HG03565 (cell line): ENCODE measurements around the gene SLC4A7.
"Not testable (repeated sequence)": the region's sequence is repeated elsewhere in the genome, so short reads cannot be mapped to it uniquely, and the experiment has no call there.

Source experiments
- ATAC-seq: cut with Tn5 transposase; IDR thresholded peaks from one replicate; pipeline ENCODE4 v1.9.1; 2021; ENCODE audit warnings: mild to moderate bottlenecking, moderate library complexity; ENCODE audit not compliant: unreplicated experiment

The SLC4A7 gene

DNA sequence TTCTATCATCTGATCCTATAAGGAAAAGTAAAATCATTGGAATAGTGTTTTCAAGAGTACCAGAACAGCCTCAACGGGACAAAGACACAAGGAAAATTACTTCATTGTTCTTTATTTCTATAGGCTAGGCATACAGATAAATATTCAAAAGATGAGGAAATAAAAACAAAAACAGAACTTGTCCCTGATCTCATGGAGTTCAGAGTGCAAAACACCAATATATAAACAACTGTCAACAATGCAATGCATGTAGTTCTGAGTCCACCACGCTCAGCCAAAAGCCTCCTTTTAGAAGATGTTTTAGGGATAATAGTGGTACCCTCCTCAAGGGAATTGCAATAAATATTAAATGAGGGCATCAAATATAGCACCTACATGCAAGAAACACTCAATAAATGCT lies 4.6 kb upstream of the SLC4A7 start:
- ATAC-seq = no peak

DNA sequence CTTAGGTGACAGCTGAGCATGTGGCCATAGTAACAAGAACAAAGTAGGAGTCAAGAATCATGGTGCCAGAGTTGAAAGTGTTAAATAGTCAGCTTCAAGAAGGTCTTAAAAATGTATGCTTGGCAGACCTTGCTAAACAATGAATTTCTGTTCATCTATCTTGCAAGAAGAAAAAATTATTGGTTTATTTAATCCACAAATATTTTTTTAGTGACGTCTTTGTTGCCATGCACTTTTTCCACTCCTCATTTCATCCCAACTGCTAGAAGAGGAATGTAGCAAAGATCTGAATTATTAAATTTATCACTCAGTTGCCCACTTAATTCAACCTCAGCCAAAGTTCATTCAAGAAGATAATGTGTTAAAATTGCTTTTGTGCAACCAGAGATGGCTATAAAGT lies 3.2 kb upstream of the SLC4A7 start:
- ATAC-seq = no peak

DNA sequence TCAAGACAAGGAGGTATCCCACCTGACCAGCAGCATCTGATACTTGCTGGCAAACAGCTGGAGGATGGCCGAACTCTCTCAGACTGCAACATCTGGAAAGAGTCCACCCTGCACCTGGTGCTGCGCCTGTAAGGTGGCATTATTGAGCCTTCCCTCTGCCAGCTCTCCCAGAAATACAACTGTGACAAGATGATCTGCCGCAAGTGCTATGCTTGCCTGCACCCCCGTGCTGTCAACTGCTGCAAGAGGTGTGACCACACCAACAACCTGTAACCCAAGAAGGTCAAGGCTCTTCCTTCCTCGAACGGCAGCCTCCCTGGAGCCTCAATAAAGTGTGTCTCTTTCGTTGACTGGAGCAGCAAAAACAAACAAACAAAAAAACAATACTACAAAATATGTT lies 2.2 kb upstream of the SLC4A7 start:
- no peak for ATAC-seq

GRCh38 chr3:27485866-27486265 lies 1.7 kb upstream of the SLC4A7 start:
- ATAC-seq = no peak

- peak; percentile 15 for ATAC-seq
Measured at GRCh38 chr3:27483117-27484014, 818 bp downstream of the SLC4A7 start.

DNA sequence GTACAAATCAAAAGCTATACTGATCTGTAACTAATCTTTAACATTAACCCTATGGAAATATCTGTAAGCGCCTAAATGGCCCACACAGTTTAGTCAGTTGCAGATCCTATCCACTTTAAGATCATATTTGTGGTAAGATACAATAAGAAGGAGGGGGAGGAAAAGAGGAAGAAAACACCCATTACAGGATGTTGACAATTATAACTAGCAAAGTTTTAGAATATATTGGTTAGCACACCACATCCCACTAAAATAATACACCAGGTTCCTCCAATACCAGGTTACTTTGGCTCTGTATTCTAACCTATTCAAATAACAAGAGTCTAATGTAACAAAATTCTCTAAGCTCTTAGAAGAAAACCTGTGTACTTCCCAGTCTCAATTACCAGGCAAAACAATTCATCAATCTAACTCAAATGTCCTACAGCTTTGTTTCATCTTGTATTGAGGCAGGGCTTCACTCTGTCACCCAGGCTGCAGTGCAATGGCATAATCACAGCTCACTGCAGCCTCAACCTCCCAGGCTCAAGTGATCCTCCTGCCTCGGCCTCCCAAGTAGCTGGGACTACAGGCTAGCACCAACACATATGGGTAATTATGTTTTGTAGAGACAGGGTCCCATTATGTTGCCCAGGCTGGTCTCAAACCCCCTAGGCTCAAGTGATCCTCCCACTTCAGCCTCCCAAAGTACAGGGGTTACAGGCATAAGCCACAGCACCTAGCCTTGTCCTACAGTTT lies 4.2 kb downstream of the SLC4A7 start:
- no peak for ATAC-seq

DNA sequence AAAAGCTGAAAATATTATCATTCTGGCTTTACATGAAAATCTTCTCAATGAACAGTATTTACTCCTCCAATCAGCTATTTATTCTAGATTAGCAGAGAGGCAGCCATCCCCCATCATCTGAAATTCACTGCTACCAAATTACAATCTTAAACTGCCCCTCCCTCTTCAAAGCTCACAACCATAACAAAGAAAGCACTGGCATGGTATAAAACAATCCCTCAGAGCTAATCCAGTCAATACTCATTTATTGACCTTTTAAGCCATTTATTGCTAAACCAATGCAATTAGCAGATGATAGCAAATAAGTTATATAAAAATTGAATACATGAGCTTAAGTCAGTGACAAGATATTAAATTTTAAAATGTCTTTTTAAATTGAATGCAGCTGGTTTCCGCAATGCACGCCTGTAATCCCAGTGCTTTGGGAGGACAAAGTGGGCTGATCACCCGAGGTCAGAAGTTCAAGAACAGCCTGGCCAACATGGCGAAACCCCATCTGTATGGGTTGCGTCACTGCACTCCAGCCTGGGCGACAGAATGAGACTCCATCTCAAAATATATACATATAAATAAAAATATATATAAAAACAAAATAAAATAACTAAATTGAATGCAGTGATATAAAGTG lies 12.1 kb downstream of the SLC4A7 start:
- ATAC-seq = no peak

DNA sequence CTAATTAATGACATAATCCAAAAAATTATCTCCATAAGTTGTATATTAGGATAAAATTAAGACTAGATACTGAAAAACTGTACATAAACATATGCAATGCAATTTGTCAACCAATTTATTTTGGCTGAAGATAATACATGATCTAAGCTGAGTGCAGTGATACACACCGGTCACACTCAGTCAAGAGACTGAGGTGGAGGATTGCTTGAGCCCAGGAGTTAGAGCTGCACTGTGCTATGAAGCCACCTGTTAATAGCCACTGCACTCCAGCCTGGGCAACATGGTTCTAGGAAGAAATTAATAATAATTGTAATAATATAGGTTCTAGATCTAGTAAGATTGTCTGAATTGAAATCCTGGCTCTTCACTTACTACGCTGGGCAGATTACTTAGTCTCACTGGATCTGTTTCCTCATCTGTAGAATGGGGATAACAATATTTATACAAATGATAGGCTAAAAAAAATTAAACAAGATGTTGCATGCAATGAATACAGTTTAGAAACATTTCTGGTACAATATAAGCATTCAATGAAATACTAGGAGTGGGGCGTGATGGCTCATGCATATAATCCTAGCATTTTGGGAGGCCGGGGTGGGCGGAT lies 15.8 kb downstream of the SLC4A7 start:
- no peak for ATAC-seq

- peak; percentile 95 for ATAC-seq
Measured at GRCh38 chr3:27467545-27467944, 16.6 kb downstream of the SLC4A7 start.

- ATAC-seq = no peak
Measured at GRCh38 chr3:27464646-27465045, 19.5 kb downstream of the SLC4A7 start.

- ATAC-seq = no peak
Measured at GRCh38 chr3:27462228-27462627, 22.0 kb downstream of the SLC4A7 start.

DNA sequence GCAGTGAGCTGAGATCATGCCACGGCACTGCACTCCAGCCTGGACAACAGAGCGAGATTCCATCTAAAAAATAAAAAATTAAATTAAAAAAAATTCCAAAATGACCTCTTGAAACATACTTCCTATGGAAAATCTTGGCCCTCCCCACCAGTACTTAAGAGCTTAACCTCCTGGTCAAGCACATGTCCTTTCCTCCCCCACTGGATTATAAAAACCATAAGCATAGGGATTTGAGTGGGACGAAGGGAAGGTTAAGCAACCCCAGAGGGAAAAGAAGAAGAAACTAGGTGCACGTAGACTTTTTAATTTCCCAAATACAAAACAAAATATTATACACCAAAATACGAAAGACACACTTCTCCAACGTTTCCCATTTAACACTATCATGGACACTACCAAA lies 25.3 kb downstream of the SLC4A7 start:
- no peak for ATAC-seq

DNA sequence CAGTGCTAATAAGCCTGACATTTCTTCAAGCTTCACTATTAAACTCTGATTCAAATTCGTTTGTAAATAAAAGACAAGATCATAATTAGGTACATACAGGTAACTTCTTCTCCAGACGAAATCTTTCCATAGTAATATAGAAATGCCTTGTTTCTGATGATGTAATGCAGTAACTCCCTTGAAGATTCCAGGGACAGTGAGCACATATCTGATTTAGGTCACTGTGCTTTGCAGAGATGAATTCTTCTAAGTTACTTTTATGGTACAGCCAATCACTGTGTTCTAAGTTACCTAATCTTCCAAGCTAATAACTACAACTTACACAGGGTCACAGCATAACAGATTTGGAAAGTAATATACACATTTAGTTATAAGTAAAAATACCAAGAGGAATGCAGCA lies 27.6 kb downstream of the SLC4A7 start:
- no peak for ATAC-seq

DNA sequence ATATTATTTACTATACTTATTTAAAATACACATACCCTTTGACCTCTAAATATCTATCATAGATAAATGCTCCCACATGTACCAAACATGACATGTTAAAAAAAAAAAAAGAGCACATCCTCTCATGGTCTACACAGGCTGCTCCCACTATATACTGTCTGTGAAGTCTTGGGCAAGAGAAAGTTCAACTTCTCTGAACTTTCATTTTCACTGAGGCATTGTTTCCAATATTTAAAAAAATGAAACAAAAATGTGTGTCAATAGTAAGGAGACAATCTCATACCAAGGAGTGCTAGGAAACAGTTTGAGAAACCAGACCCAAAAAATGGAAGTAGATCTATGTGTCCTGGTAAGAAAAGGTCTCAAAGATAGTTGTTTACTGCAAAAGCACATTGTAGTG lies 29.3 kb downstream of the SLC4A7 start:
- ATAC-seq = peak; percentile 57

DNA sequence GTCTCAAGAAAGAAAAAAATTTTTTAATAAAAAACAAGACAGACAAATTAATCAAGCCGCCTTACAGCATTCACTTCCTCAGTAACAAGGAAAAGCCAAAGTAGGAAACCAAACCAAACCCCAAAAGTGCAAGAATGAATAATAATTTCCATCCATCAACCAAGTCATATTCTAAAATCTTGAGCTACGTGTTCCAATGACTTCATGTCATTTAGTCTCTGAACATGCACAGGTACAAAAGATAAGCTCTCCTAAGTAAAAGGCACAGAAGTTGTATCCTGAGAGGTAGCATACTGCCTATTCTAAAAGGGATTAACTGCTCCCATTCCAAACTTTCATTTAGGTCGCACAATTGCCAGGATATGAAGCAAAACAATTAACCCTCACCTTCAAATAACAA lies 29.7 kb downstream of the SLC4A7 start:
- ATAC-seq = no peak

DNA sequence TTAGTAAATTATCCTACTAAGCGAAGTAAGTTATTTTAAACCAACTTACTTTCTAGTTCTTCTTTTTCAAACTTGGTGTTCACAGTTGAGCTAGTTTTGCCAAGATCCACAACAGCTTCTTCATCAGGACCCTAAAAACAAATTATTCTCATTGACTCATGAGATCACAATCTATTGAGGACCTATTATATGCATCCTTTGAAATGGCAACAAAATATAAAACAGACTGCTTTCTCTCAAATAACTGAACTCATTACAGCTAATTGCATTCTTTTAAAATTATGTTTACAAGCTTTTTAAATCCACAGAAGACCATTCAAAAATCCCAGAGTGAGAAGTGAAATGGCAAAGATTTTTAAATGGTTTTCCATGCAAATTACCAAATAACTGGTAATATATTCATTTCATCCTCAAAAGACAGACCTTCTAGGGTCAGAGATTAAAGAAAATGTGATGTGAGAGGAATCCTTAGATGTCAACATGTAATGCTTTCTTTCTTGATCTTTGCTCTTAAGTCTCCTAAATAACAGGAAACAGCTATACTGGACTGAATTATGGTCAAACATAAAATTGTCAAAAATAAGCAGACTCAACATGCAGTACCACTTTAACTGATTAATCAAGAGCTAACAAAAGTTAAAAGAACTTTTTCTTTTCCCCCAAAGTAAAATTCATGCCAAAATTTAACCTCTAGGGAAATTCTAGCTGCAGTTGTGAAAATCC lies 31.7 kb downstream of the SLC4A7 start:
- ATAC-seq = no peak

GRCh38 chr3:27451842-27452241 lies 32.3 kb downstream of the SLC4A7 start:
- ATAC-seq = no peak

DNA sequence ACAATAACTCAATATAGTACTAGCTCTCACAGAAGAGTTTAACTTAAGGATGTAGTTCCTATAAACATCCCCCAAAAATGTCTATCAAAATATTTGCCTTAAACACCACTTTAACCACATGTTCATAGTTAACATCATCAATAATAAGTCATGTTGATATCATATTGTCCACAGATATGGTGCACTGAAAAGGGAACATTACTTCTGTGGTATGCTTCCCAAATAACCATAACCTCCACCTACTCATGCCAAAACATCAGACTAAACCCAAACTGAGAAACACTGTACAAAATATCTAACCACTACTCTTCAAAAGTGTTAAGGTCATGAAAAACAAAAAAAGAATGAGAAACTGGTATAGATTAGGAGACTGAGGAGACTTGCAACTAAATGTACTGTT lies 32.9 kb downstream of the SLC4A7 start:
- ATAC-seq = no peak

GRCh38 chr3:27449530-27450150 lies 34.5 kb downstream of the SLC4A7 start:
- ATAC-seq = no peak

DNA sequence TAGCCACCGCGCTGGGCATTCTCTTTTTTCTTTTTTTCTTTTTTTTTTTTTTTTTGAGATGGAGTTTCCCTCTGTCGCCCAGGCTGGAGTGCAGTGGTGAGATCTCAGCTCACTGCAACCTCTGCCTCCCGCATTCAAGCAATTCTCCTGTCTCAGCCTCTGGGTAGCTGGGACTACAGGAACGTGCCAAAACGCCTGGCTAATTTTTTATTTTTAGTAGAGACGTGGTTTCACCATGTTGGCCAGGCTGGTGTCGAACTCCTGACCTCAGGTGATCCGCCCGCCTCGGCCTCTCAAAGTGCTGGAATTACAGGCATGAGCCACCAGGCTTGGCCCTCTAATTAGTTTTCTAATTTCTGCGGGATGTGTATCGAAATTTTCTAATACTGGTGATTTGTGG lies 41.2 kb downstream of the SLC4A7 start:
- not testable (repeated sequence) for ATAC-seq
